Osteoblast (primary cell): ENCODE data around the gene MX2. TPM values are rescaled to one million over a fixed set of nuclear protein-coding genes. Genes with fewer than 3 reads are reported as not detected.

Source experiments
- DNase-seq: peaks from one replicate; pipeline ENCODE4 v3.0.0; 2011; ENCODE audit warnings: low spot score, mixed read lengths; ENCODE audit not compliant: insufficient read length; ENCODE audit errors: missing footprints
- H2AFZ ChIP-seq: 2 replicates; pipeline ENCODE4 v1.6.0; 2011; ENCODE audit warnings: mild to moderate bottlenecking, low read length
- H3K27ac ChIP-seq: 2 replicates; pipeline ENCODE4 v1.5.1; 2011; ENCODE audit warnings: mild to moderate bottlenecking, low read depth, low read length, moderate library complexity
- H3K27me3 ChIP-seq: 2 replicates; pipeline ENCODE4 v1.6.0; 2012; ENCODE audit warnings: mild to moderate bottlenecking, control low read depth, inconsistent platforms, low read length, moderate library complexity; ENCODE audit not compliant: insufficient read depth
- H3K36me3 ChIP-seq: 2 replicates; pipeline ENCODE4 v1.5.1; 2011; ENCODE audit warnings: mild to moderate bottlenecking, low read length, control low read depth, moderate library complexity; ENCODE audit not compliant: insufficient read depth
- H3K4me1 ChIP-seq: 2 replicates; pipeline ENCODE4 v1.5.1; 2011; ENCODE audit warnings: mild to moderate bottlenecking, low read length, control low read depth, moderate library complexity; ENCODE audit not compliant: insufficient read depth
- H3K4me2 ChIP-seq: 2 replicates; pipeline ENCODE4 v1.6.0; 2011; ENCODE audit warnings: mild to moderate bottlenecking, low read length; ENCODE audit not compliant: insufficient read depth
- H3K4me3 ChIP-seq: fragments of 200-600 bp; sonication (generic); 3 replicates; pipeline ENCODE4 v1.5.1; 2012; ENCODE audit warnings: mild to moderate bottlenecking, low read length, inconsistent platforms; ENCODE audit not compliant: insufficient read depth
- H3K79me2 ChIP-seq: 2 replicates; pipeline ENCODE4 v1.6.0; 2012; ENCODE audit warnings: mild to moderate bottlenecking, low read length, control low read depth, inconsistent platforms; ENCODE audit not compliant: insufficient read depth
- H3K9me3 ChIP-seq: 2 replicates; pipeline ENCODE4 v1.5.1; 2011; ENCODE audit warnings: low read depth, low read length, control low read depth
- H4K20me1 ChIP-seq: 2 replicates; pipeline ENCODE4 v1.6.0; 2012; ENCODE audit warnings: mild to moderate bottlenecking, low read length, control low read depth; ENCODE audit not compliant: insufficient read depth
- total RNA-seq: library from RNA; depleted of rRNA; stranded (reverse); fragments of >200 nt; gene quantifications from 2 replicates; pipeline ENCODE4 v1.2.3, GENCODE V29; 2012
- TF ChIP-seq, protein P1 (sequence below): IDR thresholded peaks from 2 replicates; pipeline ENCODE4 v1.5.1; 2011; ENCODE audit warnings: mild to moderate bottlenecking, low read depth, low read length, moderate library complexity; ENCODE audit errors: extremely low read depth

Gene MX2
- total RNA-seq, 1 donor = 14.5 TPM

DNA sequence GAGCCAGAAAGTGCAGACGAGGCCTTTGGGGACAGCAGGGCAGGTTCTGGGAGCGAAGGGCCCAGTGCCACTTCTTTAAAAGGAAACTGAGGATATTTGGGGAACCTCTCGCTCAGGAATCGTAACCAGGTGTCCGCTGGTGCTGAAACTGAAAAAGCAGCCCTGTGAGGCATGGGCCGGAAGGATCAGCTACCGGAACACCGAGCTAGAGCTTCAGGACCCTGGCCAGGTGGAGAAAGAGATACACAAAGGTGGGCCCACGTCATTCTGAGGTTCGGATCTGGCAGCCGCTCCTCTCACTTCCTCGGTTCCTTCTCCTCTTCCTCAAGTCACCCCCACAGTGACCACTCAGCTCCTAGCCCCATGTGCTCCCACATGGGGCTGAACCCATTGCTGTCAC, 18.1 kb downstream of the MX2 start:
- no peaks in the 10 kb centered on the region for H3K36me3 ChIP-seq
- H3K9me3 ChIP-seq = no peaks in the 10 kb centered on the region
- H3K27ac ChIP-seq = no peak overlapping the region
- H3K27me3 ChIP-seq = no peaks in the 10 kb centered on the region
- TF ChIP-seq, protein P1, sequence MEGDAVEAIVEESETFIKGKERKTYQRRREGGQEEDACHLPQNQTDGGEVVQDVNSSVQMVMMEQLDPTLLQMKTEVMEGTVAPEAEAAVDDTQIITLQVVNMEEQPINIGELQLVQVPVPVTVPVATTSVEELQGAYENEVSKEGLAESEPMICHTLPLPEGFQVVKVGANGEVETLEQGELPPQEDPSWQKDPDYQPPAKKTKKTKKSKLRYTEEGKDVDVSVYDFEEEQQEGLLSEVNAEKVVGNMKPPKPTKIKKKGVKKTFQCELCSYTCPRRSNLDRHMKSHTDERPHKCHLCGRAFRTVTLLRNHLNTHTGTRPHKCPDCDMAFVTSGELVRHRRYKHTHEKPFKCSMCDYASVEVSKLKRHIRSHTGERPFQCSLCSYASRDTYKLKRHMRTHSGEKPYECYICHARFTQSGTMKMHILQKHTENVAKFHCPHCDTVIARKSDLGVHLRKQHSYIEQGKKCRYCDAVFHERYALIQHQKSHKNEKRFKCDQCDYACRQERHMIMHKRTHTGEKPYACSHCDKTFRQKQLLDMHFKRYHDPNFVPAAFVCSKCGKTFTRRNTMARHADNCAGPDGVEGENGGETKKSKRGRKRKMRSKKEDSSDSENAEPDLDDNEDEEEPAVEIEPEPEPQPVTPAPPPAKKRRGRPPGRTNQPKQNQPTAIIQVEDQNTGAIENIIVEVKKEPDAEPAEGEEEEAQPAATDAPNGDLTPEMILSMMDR = no peak
- no peaks in the 10 kb centered on the region for H4K20me1 ChIP-seq
- H2AFZ ChIP-seq = no peak overlapping the region
- no peak overlapping the region for H3K4me3 ChIP-seq
- DNase-seq = no peak
- H3K4me2 ChIP-seq = no peak overlapping the region
- H3K79me2 ChIP-seq = no peaks in the 10 kb centered on the region
- H3K4me1 ChIP-seq = no peaks in the 10 kb centered on the region

DNA sequence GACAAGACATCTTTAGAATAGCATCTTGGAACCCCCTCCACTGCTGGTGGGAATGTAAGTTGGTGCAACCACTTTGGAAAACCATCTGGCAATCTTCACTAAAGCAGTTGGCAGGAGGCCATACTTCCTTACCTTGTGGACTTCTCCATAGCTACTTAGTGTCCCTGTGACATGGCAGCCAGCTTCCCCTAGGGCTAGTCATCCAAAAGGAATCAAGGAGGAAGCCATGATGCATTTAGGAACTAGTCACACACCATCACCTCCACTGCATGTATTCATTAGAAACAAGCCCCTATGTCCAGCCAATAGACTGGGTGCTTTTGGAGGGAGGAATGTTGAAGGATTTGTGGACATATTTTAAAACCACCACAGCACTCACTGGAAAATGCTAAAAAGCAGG, 19.9 kb downstream of the MX2 start:
- TF ChIP-seq, protein P1 = no peak
- no peaks in the 10 kb centered on the region for H3K79me2 ChIP-seq
- no peaks in the 10 kb centered on the region for H3K36me3 ChIP-seq
- H3K4me2 ChIP-seq = no peak overlapping the region
- no peak overlapping the region for H2AFZ ChIP-seq
- H3K4me3 ChIP-seq = no peak overlapping the region
- H3K27ac ChIP-seq = no peak overlapping the region
- no peaks in the 10 kb centered on the region for H3K9me3 ChIP-seq
- no peaks in the 10 kb centered on the region for H3K4me1 ChIP-seq
- no peaks in the 10 kb centered on the region for H3K27me3 ChIP-seq
- no peaks in the 10 kb centered on the region for H4K20me1 ChIP-seq
- DNase-seq = no peak

GRCh38 chr21:41387042-41387819, 25.4 kb downstream of the MX2 start:
- Histone ChIP-seq H3K79me2 (no peaks in the 10 kb centered on the region), H3K27ac (no peak overlapping the region), H3K4me2 (no peak overlapping the region), H3K36me3 (no peaks in the 10 kb centered on the region), H2AFZ (no peak overlapping the region), H3K27me3 (no peaks in the 10 kb centered on the region), H3K9me3 (no peaks in the 10 kb centered on the region), H3K4me3 (no peak overlapping the region), H4K20me1 (no peaks in the 10 kb centered on the region), H3K4me1 (no peaks in the 10 kb centered on the region)
- TF ChIP-seq, protein P1 = no peak
- no peak for DNase-seq

DNA sequence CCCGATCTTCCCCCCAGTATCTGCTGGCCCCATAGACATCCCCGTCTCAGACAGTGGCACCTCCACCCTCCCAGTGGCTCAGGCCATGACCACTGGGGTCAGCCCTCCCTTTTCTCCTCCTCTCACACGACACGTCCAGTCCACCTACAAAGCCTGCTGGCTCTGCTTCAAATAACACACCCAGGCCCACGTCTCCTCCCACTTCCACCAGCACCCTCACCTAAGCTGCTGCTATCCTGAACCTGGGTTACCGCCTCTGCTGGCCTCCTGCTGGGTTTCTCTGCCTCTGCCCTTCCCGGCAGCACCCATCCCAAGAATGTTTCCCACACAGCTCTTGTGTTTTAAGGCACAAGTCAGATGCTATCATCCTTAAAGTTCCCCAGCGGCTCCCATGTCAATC, 26.0 kb downstream of the MX2 start:
- H3K4me3 ChIP-seq = no peak overlapping the region
- TF ChIP-seq, protein P1 = no peak

More for the DNA sequence above, 26.0 kb downstream of the MX2 start:
- Histone ChIP-seq H3K9me3 (no peaks in the 10 kb centered on the region), H3K36me3 (no peaks in the 10 kb centered on the region), H2AFZ (no peak overlapping the region), H3K4me2 (no peak overlapping the region), H3K27me3 (no peaks in the 10 kb centered on the region), H3K27ac (no peak overlapping the region), H3K79me2 (no peaks in the 10 kb centered on the region), H3K4me1 (no peaks in the 10 kb centered on the region), H4K20me1 (no peaks in the 10 kb centered on the region)
- DNase-seq = no peak
